KMS-11 (cell line): ENCODE data around the gene SLC2A11.
"Not testable (repeated sequence)": the region's sequence is repeated elsewhere in the genome, so short reads cannot be mapped to it uniquely, and the experiment has no call there.

Source experiments
- H2AFZ ChIP-seq: fragments of 200-600 bp; sonication (generic); 2 replicates; pipeline ENCODE4 v1.6.1; 2016; ENCODE audit warnings: antibody characterized with exemption, mixed run types, low read depth
- H3K27ac ChIP-seq: fragments of 200-600 bp; sonication (generic); 2 replicates; pipeline ENCODE4 v1.6.1; 2016; ENCODE audit warnings: mild to moderate bottlenecking, mixed run types
- H3K27me3 ChIP-seq: fragments of 200-600 bp; sonication (generic); 2 replicates; pipeline ENCODE4 v1.6.1; 2017; ENCODE audit warnings: mild to moderate bottlenecking, low read depth, mixed run types, moderate library complexity; ENCODE audit not compliant: insufficient read depth
- H3K36me3 ChIP-seq: fragments of 200-600 bp; sonication (generic); 2 replicates; pipeline ENCODE4 v1.6.1; 2017; ENCODE audit warnings: mild to moderate bottlenecking, mixed run types; ENCODE audit not compliant: insufficient read depth
- H3K4me1 ChIP-seq: fragments of 200-600 bp; sonication (generic); 2 replicates; pipeline ENCODE4 v1.6.1; 2016; ENCODE audit warnings: mild to moderate bottlenecking, low read depth, mixed run types; ENCODE audit not compliant: poor library complexity, severe bottlenecking
- H3K4me2 ChIP-seq: fragments of 200-600 bp; sonication (generic); 2 replicates; pipeline ENCODE4 v1.7.0; 2016; ENCODE audit warnings: mild to moderate bottlenecking, mixed run types
- H3K4me3 ChIP-seq: fragments of 200-600 bp; sonication (generic); IDR thresholded peaks from 2 replicates; pipeline ENCODE4 v1.6.1; 2017; ENCODE audit warnings: low read depth, low read length, mixed read lengths; ENCODE audit not compliant: insufficient read depth
- H3K79me2 ChIP-seq: fragments of 200-600 bp; sonication (generic); 2 replicates; pipeline ENCODE4 v1.6.1; 2016; ENCODE audit warnings: low read depth, mixed run types; ENCODE audit not compliant: insufficient read depth
- H3K9ac ChIP-seq: fragments of 200-600 bp; sonication (generic); 2 replicates; pipeline ENCODE4 v1.6.1; 2016; ENCODE audit warnings: mild to moderate bottlenecking, mixed run types
- H4K20me1 ChIP-seq: fragments of 200-600 bp; sonication (generic); 2 replicates; pipeline ENCODE4 v1.6.1; 2016; ENCODE audit warnings: mild to moderate bottlenecking, mixed run types; ENCODE audit not compliant: insufficient read depth
- TF ChIP-seq, protein P1 (sequence below): fragments of 200-600 bp; sonication (generic); conservative IDR thresholded peaks from 2 replicates; pipeline ENCODE4 v1.6.1; 2017; ENCODE audit warnings: low read depth, mild to moderate bottlenecking, antibody characterized with exemption, low read length, moderate library complexity, mixed read lengths

The SLC2A11 gene

DNA sequence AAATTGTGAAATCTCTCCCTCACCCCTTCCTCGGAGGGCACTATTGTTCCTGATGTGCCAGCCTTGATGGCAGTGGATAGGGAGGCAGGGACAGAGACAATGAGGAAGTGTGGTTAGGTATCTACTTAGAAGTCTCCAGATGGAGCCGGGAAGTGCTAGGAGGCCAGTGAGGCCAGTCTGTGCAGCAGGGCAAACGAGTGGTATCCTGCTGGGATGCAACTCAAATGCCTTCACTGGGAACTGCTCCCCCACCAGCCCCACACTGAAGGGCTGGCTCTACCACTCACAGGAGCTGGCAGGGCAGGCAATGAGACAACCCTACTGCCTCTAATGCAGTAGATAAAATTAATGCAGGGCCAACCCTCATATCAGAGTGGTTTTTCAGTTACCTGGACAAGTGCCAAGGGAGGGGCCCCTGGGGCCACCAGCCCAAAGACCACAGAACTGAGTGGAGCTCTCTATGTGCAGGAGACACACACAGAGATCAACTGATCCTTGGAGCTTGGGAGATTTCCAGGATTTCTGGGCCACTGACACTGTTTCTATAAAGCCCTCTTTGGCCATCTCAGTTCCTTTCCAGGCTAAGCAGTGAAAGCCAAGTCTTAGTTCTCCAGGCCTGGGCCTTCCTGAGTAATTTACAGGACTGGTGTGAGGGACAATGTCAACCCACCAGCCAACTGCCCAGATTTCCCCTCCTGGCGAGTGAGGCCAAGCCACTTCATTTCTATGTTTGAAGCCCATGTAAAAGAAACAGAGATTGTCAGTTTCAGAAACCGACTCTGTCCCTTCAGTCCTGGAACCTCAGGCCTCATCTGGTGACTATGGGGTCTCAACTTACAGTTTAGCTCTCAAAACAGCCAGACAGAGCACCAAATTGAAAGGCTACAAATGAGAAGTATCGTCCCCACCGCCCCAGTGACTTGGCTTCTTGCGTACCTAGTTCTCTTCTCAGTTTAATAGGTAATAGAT, 40.6 kb downstream of the SLC2A11 start:
- Histone ChIP-seq H3K27ac (no peak overlapping the region; the same call in 1 of the 2 replicates), H3K4me1 (peaks cover 18% of the 10 kb centered on the region), H3K27me3 (no peaks in the 10 kb centered on the region; the same call in 1 of the 2 replicates), H3K36me3 (peaks cover 2% of the 10 kb centered on the region; the same call in 1 of the 2 replicates), H3K79me2 (peaks cover 21% of the 10 kb centered on the region), H3K4me3 (no peak overlapping the region), H4K20me1 (no peaks in the 10 kb centered on the region), H3K4me2 (no peak overlapping the region), H2AFZ (no peak overlapping the region), H3K9ac (no peak overlapping the region)
- TF ChIP-seq, protein P1, sequence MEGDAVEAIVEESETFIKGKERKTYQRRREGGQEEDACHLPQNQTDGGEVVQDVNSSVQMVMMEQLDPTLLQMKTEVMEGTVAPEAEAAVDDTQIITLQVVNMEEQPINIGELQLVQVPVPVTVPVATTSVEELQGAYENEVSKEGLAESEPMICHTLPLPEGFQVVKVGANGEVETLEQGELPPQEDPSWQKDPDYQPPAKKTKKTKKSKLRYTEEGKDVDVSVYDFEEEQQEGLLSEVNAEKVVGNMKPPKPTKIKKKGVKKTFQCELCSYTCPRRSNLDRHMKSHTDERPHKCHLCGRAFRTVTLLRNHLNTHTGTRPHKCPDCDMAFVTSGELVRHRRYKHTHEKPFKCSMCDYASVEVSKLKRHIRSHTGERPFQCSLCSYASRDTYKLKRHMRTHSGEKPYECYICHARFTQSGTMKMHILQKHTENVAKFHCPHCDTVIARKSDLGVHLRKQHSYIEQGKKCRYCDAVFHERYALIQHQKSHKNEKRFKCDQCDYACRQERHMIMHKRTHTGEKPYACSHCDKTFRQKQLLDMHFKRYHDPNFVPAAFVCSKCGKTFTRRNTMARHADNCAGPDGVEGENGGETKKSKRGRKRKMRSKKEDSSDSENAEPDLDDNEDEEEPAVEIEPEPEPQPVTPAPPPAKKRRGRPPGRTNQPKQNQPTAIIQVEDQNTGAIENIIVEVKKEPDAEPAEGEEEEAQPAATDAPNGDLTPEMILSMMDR: no peak

DNA sequence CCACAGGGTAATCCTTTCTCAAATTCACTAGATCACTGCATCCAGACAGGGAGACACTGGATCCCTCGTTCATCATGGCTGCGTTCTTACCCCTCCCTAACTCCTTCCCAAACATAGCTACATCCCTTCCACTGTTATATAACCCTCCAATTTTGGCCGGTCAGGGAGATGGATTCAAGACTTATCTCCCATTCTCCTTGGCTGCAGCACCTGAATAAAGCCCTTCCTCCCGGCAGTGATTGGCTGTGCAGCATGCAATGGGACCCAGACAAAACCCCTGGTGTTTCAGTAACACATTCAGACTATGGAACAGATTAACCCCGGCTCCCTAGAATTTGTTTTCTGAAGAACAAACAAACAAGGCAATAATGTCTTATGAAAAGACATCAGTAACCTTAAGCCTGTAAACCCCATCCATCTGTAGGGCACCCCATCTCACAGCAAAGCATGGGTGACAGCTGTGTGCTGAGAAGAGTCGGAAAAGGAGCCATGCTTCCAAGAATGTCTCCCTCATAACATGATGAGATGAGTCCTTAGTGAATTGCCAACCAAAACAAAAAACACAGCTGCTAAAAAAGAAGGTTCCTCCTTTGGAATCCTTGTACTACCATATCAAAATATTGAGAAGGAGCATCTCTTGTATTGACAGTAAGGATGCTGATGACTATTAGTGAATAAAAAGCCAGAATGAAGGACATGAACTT, 41.5 kb downstream of the SLC2A11 start:
- Histone ChIP-seq H3K27me3 (no peaks in the 10 kb centered on the region; the same call in 1 of the 2 replicates), H3K4me3 (no peak overlapping the region), H3K36me3 (peaks cover 2% of the 10 kb centered on the region; the same call in 1 of the 2 replicates), H3K79me2 (peaks cover 21% of the 10 kb centered on the region), H3K4me1 (peaks cover 12% of the 10 kb centered on the region), H3K9ac (no peak overlapping the region), H2AFZ (no peak overlapping the region), H4K20me1 (no peaks in the 10 kb centered on the region), H3K4me2 (no peak overlapping the region), H3K27ac (no peak overlapping the region; the same call in 1 of the 2 replicates)
- TF ChIP-seq, protein P1: no peak

DNA sequence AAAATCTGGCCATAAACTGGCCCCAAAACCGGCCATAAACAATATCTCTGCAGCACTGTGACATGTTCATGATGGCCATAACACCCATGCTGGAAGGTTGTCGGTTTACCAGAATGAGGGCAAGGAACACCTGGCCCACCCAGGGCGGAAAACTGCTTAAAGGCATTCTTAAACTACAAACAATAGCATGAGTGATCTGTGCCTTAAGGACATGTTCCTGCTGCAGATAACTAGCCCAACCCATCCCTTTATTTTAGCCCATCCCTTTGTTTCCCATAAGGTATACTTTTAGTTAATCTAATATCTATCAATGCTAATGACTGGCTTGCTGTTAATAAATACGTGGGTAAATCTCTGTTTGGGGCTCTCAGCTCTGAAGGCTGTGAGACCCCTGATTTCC, 42.6 kb downstream of the SLC2A11 start:
- not testable (repeated sequence) for H3K27me3 ChIP-seq, H3K36me3 ChIP-seq

DNA sequence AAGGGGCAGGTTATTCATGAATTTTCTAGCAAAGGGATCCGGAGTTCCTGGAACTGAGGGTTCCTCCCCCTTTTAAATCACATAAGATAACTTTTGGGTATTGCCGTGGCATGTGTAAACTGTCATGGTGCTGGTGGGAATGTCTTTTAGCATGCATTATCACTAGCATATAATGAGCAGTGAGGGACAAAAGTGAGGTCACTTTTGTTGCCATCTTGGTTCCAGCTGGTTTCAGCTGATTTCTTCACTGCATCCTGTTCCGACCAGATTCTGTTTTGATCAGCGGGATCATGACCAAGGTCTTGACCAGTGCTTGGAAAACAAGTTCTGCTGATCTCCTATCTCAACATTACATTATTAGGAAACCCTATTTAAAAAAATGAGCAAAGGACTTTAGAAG, 43.9 kb downstream of the SLC2A11 start:
- Histone ChIP-seq H4K20me1 (no peaks in the 10 kb centered on the region), H3K9ac (no peak overlapping the region), H3K4me3 (no peak overlapping the region), H3K27ac (no peak overlapping the region), H3K79me2 (no peaks in the 10 kb centered on the region), H3K4me1 (peaks cover 1% of the 10 kb centered on the region), H2AFZ (no peak overlapping the region), H3K27me3 (no peaks in the 10 kb centered on the region; the same call in 1 of the 2 replicates), H3K36me3 (no peaks in the 10 kb centered on the region; the same call in 1 of the 2 replicates), H3K4me2 (no peak overlapping the region)
- TF ChIP-seq, protein P1: no peak

More for the DNA sequence above, 42.6 kb downstream of the SLC2A11 start:
- H2AFZ ChIP-seq, H3K9ac ChIP-seq, H3K4me2 ChIP-seq, H4K20me1 ChIP-seq, H3K4me3 ChIP-seq, H3K27ac ChIP-seq: not testable (repeated sequence)
- H3K4me1 ChIP-seq: peaks cover 12% of the 10 kb centered on the region
- H3K79me2 ChIP-seq: peaks cover 10% of the 10 kb centered on the region
